IMR-90 (cell line): ENCODE measurements around the gene CACNA1I. TPM values are rescaled to one million over a fixed set of nuclear protein-coding genes. Genes with fewer than 3 reads are reported as not detected.

Source experiments
- ATAC-seq: fragments of 200-7000 bp; cut with Tn5 transposase; 2 replicates; pipeline ENCODE4 v1.9.1; 2020; ENCODE audit warnings: low read depth, mild to moderate bottlenecking, moderate library complexity
- BruUV-seq: library from RNA; stranded (reverse); fragments of 400-500 nt; replicated peaks from 2 replicates; lab custom pipeline; 2021; lab: Mats Ljungman, UMichigan
- CTCF ChIA-PET: fragments of 300-600 bp; formaldehyde crosslinking; extraction: SDS; loops from one replicate; lab custom pipeline; 2021; ENCODE audit warnings: antibody characterized with exemption; lab: Yijun Ruan, JAX
- POLR2A ChIA-PET: fragments of 300-600 bp; sonication (Branson Sonifier 250); formaldehyde crosslinking; loops from one replicate; lab custom pipeline; 2022; ENCODE audit warnings: antibody characterized with exemption; ENCODE audit not compliant: unreplicated experiment; lab: Charles Lee
- DNase-seq: peaks from one replicate; pipeline ENCODE4 v3.0.0; 2013
- H2AFZ ChIP-seq: replicated peaks from 2 replicates; pipeline ENCODE3; 2013; ENCODE audit warnings: low read length, mild to moderate bottlenecking; ENCODE audit not compliant: poor library complexity
- H2AK5ac ChIP-seq: 2 replicates; pipeline ENCODE4 v1.6.1; 2013; ENCODE audit warnings: low read depth, low read length, inconsistent platforms
- H2AK9ac ChIP-seq: replicated peaks from 2 replicates; pipeline ENCODE3; 2013; ENCODE audit warnings: mild to moderate bottlenecking, low read depth, low read length, moderate library complexity; ENCODE audit not compliant: poor library complexity
- H2BK120ac ChIP-seq: 2 replicates; pipeline ENCODE4 v1.6.1; 2013; ENCODE audit warnings: low read depth, low read length, inconsistent platforms
- H2BK15ac ChIP-seq: 3 replicates; pipeline ENCODE4 v1.6.1; 2013; ENCODE audit warnings: low read depth, low read length, inconsistent platforms
- H2BK20ac ChIP-seq: 2 replicates; pipeline ENCODE4 v1.6.1; 2013; ENCODE audit warnings: low read depth, mild to moderate bottlenecking, inconsistent platforms, low read length, moderate library complexity
- H2BK5ac ChIP-seq: 2 replicates; pipeline ENCODE4 v1.6.1; 2013; ENCODE audit warnings: mild to moderate bottlenecking, low read depth, low read length, inconsistent platforms; ENCODE audit not compliant: poor library complexity, severe bottlenecking
- H3K14ac ChIP-seq: replicated peaks from 2 replicates; pipeline ENCODE4 v1.6.1; 2013; ENCODE audit warnings: low read depth, low read length, inconsistent platforms
- H3K18ac ChIP-seq: 2 replicates; pipeline ENCODE4 v1.6.1; 2013; ENCODE audit warnings: low read depth, low read length, control low read depth
- H3K23ac ChIP-seq: 2 replicates; pipeline ENCODE4 v1.6.1; 2013; ENCODE audit warnings: low read depth, low read length, inconsistent platforms
- H3K27ac ChIP-seq: 2 replicates; pipeline ENCODE4 v1.5.1; 2013; ENCODE audit warnings: mild to moderate bottlenecking, control low read depth, low read length; ENCODE audit not compliant: insufficient read depth
- H3K27me3 ChIP-seq: 2 replicates; pipeline ENCODE4 v1.6.1; 2013; ENCODE audit warnings: low read length; ENCODE audit not compliant: control insufficient read depth, insufficient read depth
- H3K36me3 ChIP-seq: 2 replicates; pipeline ENCODE4 v1.6.1; 2013; ENCODE audit warnings: low read length, mixed read lengths; ENCODE audit not compliant: control insufficient read depth, insufficient read depth
- H3K4ac ChIP-seq: 2 replicates; pipeline ENCODE4 v1.6.1; 2013; ENCODE audit warnings: low read depth, low read length, inconsistent platforms
- H3K4me1 ChIP-seq: 2 replicates; pipeline ENCODE4 v1.6.1; 2013; ENCODE audit warnings: low read length, mixed read lengths; ENCODE audit not compliant: control insufficient read depth, insufficient read depth
- H3K4me2 ChIP-seq: 2 replicates; pipeline ENCODE4 v1.6.1; 2013; ENCODE audit warnings: low read depth, mild to moderate bottlenecking, control low read depth, low read length, moderate library complexity
- H3K4me3 ChIP-seq: 2 replicates; pipeline ENCODE4 v1.5.1; 2013; ENCODE audit warnings: low read depth, mild to moderate bottlenecking, control low read depth, low read length, moderate library complexity; ENCODE audit not compliant: insufficient read depth
- H3K56ac ChIP-seq: 2 replicates; pipeline ENCODE4 v1.6.1; 2013; ENCODE audit warnings: low read length, inconsistent platforms; ENCODE audit not compliant: insufficient read depth; ENCODE audit errors: extremely low read depth
- H3K79me1 ChIP-seq, 2 experiments: 2 replicates each; pipeline ENCODE4 v1.6.1; 2013; ENCODE audit warnings: low read length in 2 of 2, inconsistent platforms in 1 of 2, low read depth in 1 of 2
- H3K9ac ChIP-seq: 2 replicates; pipeline ENCODE4 v1.6.1; 2013; ENCODE audit warnings: low read depth, low read length, control low read depth
- H3K9me1 ChIP-seq: 2 replicates; pipeline ENCODE4 v1.6.1; 2013; ENCODE audit warnings: low read length, inconsistent platforms; ENCODE audit not compliant: insufficient read depth
- H3K9me3 ChIP-seq: 2 replicates; pipeline ENCODE4 v1.6.1; 2013; ENCODE audit warnings: low read length; ENCODE audit not compliant: control insufficient read depth, insufficient read depth
- H4K20me1 ChIP-seq: 2 replicates; pipeline ENCODE4 v1.6.1; 2013; ENCODE audit warnings: low read length, inconsistent platforms; ENCODE audit not compliant: insufficient read depth
- H4K5ac ChIP-seq: 2 replicates; pipeline ENCODE4 v1.6.1; 2013; ENCODE audit warnings: mild to moderate bottlenecking, low read depth, low read length, control low read depth
- H4K8ac ChIP-seq, 2 experiments: 2 replicates each; pipeline ENCODE4 v1.6.1; 2013; ENCODE audit warnings: low read depth in 2 of 2, low read length in 2 of 2, control low read depth in 1 of 2, inconsistent platforms in 1 of 2
- H4K91ac ChIP-seq: 2 replicates; pipeline ENCODE4 v1.6.1; 2013; ENCODE audit warnings: low read depth, low read length, inconsistent platforms; ENCODE audit not compliant: insufficient read depth
- BHLHE40 ChIP-seq: fragments of 150-350 bp; IDR thresholded peaks from 2 replicates; pipeline ENCODE4 v1.6.1; 2016; ENCODE audit warnings: mild to moderate bottlenecking, low read depth, low read length
- CEBPB ChIP-seq: IDR thresholded peaks from 2 replicates; pipeline ENCODE4 v1.6.1; 2012; ENCODE audit warnings: low read depth, low read length, improper control_type of control experiment
- FOS ChIP-seq: fragments of 150-350 bp; IDR thresholded peaks from 2 replicates; pipeline ENCODE4 v1.6.1; 2016; ENCODE audit warnings: low read depth, low read length
- MAFK ChIP-seq: IDR thresholded peaks from 2 replicates; pipeline ENCODE4 v1.6.1; 2012; ENCODE audit warnings: low read depth, low read length, improper control_type of control experiment
- MAZ ChIP-seq: IDR thresholded peaks from 2 replicates; pipeline ENCODE4 v1.6.1; 2012; ENCODE audit warnings: low read depth, mild to moderate bottlenecking, low read length, improper control_type of control experiment, moderate library complexity, borderline replicate concordance
- MXI1 ChIP-seq: IDR thresholded peaks from 2 replicates; pipeline ENCODE4 v1.6.1; 2012; ENCODE audit warnings: low read depth, mild to moderate bottlenecking, low read length, moderate library complexity, borderline replicate concordance
- NFE2L2 ChIP-seq: fragments of 150-350 bp; IDR thresholded peaks from 2 replicates; pipeline ENCODE4 v1.6.1; 2016; ENCODE audit warnings: low read depth, mild to moderate bottlenecking, low read length
- POLR2A ChIP-seq: IDR thresholded peaks from 2 replicates; pipeline ENCODE4 v1.6.1; 2012; ENCODE audit warnings: mild to moderate bottlenecking, low read depth, low read length
- RCOR1 ChIP-seq: IDR thresholded peaks from 2 replicates; pipeline ENCODE4 v1.6.1; 2012; ENCODE audit warnings: mild to moderate bottlenecking, low read length, improper control_type of control experiment; ENCODE audit not compliant: insufficient replicate concordance
- RFX5 ChIP-seq: IDR thresholded peaks from 2 replicates; pipeline ENCODE4 v1.8.0; 2012; ENCODE audit warnings: low read depth, mild to moderate bottlenecking, low read length, moderate library complexity
- SMC3 ChIP-seq: fragments of 150-350 bp; IDR thresholded peaks from 2 replicates; pipeline ENCODE4 v1.6.1; 2016; ENCODE audit warnings: low read depth, mild to moderate bottlenecking, antibody characterized with exemption, low read length, moderate library complexity
- WGBS, 2 experiments: methylation state at CpG; one replicate each; pipeline versions ENCODE4 v1.1.5 to v1.1.7; 2013; ENCODE audit warnings: missing lambda C conversion rate in 2 of 2; ENCODE audit not compliant: insufficient read length in 1 of 2; ENCODE audit errors: extremely low coverage in 2 of 2; 5-methylcytosine and 5-hydroxymethylcytosine counted together
- dilution Hi-C: fragments of 300-500 bp; cut with HindIII; formaldehyde crosslinking; loops from one replicate; pipeline ENCODE4 v1.14.3; 2018; ENCODE audit warnings: low sequenced_read_pairs; ENCODE audit not compliant: unreplicated experiment
- in situ Hi-C: fragments of 300-500 bp; cut with MboI; formaldehyde crosslinking; loops from 3 replicates; pipeline ENCODE4 v1.14.3; 2019; ENCODE audit warnings: low sequenced_read_pairs, inconsistent platforms, mixed read lengths
- intact Hi-C: fragments of 100-400 bp; cut with micrococcal nuclease; formaldehyde crosslinking; loops from 2 replicates; pipeline ENCODE4 v1.10.0; 2022
- polyA plus RNA-seq, 3 experiments: library from polyadenylated mRNA; depleted of rRNA; stranded (reverse); fragments of >200 nt; gene quantifications; 2 replicates each; pipeline ENCODE4 v1.2.3, GENCODE V29; 2012; ENCODE audit warnings: low replicate concordance in 1 of 3
- total RNA-seq: library from RNA; depleted of rRNA; stranded (reverse); fragments of >200 nt; gene quantifications from 2 replicates; pipeline ENCODE4 v1.2.3, GENCODE V29; 2012
- TF ChIP-seq, protein P1 (sequence below): conservative IDR thresholded peaks from 2 replicates; pipeline ENCODE4 v1.5.1; 2012; ENCODE audit warnings: mild to moderate bottlenecking, low read depth, low read length, improper control_type of control experiment
- TF ChIP-seq, protein P2 (sequence below): fragments of 150-350 bp; IDR thresholded peaks from 2 replicates; pipeline ENCODE4 v1.6.1; 2016; ENCODE audit warnings: low read depth, mild to moderate bottlenecking, low read length, moderate library complexity, borderline replicate concordance
- TF ChIP-seq, protein P3 (sequence below): fragments of 150-350 bp; IDR thresholded peaks from 2 replicates; pipeline ENCODE4 v1.6.1; 2017; ENCODE audit warnings: mild to moderate bottlenecking, antibody characterized with exemption, low read length, low read depth

CACNA1I gene
- total and polyA plus RNA-seq, 2 of the 4 experiments (the other 2 are of a cell fraction): under 0.01 to 0.02 TPM

DNA sequence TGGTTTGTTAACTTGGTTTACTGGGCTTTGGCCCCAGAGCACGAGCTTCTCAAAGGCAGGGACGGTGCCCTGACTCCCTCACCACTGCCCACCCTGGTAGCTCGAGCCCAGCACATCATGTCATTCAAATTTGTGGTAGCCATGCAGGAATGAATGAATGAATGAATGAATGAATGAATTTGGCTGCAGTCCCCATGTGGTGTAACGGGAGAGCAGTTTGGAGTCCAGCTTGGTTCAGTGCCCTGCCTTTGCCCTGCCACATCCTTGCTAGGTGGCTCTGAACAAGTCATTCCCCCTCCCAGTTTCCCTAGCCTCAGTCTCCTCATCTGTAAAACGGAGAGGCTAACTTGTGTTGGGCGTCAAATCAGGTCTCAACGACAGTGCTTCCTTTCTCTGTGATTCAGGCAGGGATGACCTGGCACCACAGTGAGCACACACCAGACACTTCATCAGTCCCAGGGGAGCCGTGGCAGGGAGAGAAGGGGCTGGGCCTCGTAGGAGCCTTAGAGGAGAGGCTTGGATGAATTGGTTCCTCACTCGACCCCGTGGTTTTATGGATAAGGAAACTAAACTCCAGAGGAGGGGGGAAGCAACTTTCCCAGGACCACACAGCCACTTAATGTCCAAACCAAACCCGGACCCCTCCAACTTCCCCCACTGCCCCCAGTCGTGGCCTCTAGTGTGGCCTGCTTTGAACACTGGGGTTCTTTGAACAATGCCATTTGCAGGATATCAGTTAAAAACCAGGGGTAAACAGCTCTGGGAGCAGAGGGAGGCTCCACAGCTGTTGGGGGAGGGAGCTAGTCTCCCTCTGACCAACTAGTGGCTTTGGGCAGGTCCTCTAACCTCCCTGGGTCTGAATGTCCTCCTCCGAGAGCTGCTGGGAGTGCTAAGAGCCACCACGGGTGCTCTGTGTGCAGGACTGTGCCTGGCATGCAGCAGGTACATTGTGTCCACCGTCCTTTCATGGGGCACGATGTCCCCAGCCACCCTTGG lies 86.2 kb downstream of the CACNA1I start:
- Histone ChIP-seq H4K91ac (no peak overlapping the region), H4K8ac (no peak overlapping the region), H3K79me1 (no peaks in the 10 kb centered on the region), H2BK20ac (no peak overlapping the region), H2AK9ac (no peak overlapping the region), H2BK15ac (no peak overlapping the region), H3K4me2 (no peak overlapping the region), H4K20me1 (no peaks in the 10 kb centered on the region), H3K27me3 (peaks cover 78% of the 10 kb centered on the region), H3K9me1 (no peaks in the 10 kb centered on the region), H3K18ac (no peak overlapping the region), H3K36me3 (no peaks in the 10 kb centered on the region), H3K4me3 (no peak overlapping the region), H2BK5ac (no peak overlapping the region), H4K5ac (no peak overlapping the region), H3K23ac (no peak overlapping the region), H3K4ac (no peak overlapping the region), H2AFZ (no peak overlapping the region), H3K9ac (no peak overlapping the region), H3K4me1 (no peaks in the 10 kb centered on the region), H2BK120ac (no peak overlapping the region), H3K56ac (no peak overlapping the region), H3K14ac (no peak overlapping the region), H2AK5ac (no peak overlapping the region), H3K9me3 (peaks cover 2% of the 10 kb centered on the region; the same call in 1 of the 2 replicates), H3K27ac (no peak overlapping the region)
- ATAC-seq (no peak), DNase-seq (no peak)
- in situ Hi-C loops (no loop called here), dilution Hi-C loops (no loop called here), intact Hi-C loops (no loop called here)
- CTCF ChIA-PET: interaction anchor here (0.6 kb wide), 1 partner anchor 234 kb away, joined by 5 read pairs; no protein-coding TSS in a partner anchor
- BruUV-seq: no TSS peak
- POLR2A ChIA-PET: no interaction called here
- 78% methylated on average over 3 of the region's 17 CpGs; no CpG with 5 or more reads in 1 of the 2 experiments for WGBS, 2 experiments
- TF ChIP-seq MAZ: no peak
- TF ChIP-seq MXI1: no peak
- no peak for TF ChIP-seq POLR2A
- TF ChIP-seq SMC3: no peak
- TF ChIP-seq BHLHE40: no peak
- no peak for TF ChIP-seq FOS
- no peak for TF ChIP-seq CEBPB
- TF ChIP-seq, protein P1, sequence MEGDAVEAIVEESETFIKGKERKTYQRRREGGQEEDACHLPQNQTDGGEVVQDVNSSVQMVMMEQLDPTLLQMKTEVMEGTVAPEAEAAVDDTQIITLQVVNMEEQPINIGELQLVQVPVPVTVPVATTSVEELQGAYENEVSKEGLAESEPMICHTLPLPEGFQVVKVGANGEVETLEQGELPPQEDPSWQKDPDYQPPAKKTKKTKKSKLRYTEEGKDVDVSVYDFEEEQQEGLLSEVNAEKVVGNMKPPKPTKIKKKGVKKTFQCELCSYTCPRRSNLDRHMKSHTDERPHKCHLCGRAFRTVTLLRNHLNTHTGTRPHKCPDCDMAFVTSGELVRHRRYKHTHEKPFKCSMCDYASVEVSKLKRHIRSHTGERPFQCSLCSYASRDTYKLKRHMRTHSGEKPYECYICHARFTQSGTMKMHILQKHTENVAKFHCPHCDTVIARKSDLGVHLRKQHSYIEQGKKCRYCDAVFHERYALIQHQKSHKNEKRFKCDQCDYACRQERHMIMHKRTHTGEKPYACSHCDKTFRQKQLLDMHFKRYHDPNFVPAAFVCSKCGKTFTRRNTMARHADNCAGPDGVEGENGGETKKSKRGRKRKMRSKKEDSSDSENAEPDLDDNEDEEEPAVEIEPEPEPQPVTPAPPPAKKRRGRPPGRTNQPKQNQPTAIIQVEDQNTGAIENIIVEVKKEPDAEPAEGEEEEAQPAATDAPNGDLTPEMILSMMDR: no peak
- no peak for TF ChIP-seq NFE2L2
- TF ChIP-seq, protein P2, sequence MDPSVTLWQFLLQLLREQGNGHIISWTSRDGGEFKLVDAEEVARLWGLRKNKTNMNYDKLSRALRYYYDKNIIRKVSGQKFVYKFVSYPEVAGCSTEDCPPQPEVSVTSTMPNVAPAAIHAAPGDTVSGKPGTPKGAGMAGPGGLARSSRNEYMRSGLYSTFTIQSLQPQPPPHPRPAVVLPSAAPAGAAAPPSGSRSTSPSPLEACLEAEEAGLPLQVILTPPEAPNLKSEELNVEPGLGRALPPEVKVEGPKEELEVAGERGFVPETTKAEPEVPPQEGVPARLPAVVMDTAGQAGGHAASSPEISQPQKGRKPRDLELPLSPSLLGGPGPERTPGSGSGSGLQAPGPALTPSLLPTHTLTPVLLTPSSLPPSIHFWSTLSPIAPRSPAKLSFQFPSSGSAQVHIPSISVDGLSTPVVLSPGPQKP: no peak
- TF ChIP-seq, protein P3, sequence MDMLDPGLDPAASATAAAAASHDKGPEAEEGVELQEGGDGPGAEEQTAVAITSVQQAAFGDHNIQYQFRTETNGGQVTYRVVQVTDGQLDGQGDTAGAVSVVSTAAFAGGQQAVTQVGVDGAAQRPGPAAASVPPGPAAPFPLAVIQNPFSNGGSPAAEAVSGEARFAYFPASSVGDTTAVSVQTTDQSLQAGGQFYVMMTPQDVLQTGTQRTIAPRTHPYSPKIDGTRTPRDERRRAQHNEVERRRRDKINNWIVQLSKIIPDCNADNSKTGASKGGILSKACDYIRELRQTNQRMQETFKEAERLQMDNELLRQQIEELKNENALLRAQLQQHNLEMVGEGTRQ: no peak
- no peak for TF ChIP-seq RCOR1
- TF ChIP-seq RFX5: no peak
- no peak for TF ChIP-seq MAFK
